ENCODE results near the gene PALD1. TPM values are rescaled to one million over a fixed set of nuclear protein-coding genes. Genes with fewer than 3 reads are reported as not detected.
A peak's percentile ranks its signal among the peaks of the same experiment; 100 is the strongest.

Gene PALD1
- polyA plus RNA-seq, 3 donors: 0.04 to 0.11 TPM; not detected in 1

DNA sequence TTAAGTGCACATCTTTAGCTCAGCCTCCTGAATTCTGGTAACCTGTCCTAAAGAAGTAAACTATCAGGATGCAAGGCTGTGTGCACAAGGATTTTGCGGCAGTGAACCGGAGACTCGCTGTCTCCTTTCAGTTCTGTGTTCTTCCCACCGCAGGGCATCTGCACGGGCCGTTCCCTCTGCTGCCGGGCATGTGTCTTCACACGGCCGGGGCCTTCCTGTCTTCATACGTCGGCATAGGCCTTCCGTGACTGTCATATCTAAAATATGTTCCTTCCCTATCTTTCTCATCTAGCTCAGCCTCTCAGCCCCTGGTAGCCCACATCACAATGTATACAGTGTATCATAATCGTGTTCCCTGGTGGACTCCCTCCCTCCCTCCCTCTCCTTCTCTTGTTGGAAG, 16.4 kb downstream of the PALD1 start:
- intact Hi-C loops (cut with micrococcal nuclease): no loop called here
- Histone ChIP-seq H3K79me2 (ENCODE audit: insufficient read depth, low read length) (no peaks in the 10 kb centered on the region), H3K4me1 (ENCODE audit: control insufficient read depth in 1 of 2, insufficient read depth in 2 of 2, low read length in 2 of 2) (peaks cover 29 to 34% of the 10 kb centered on the region in 2 donors), H4K20me1 (ENCODE audit: insufficient read depth, low read length) (no peaks in the 10 kb centered on the region), H3K36me3 (replicated peaks in 1 of 2; ENCODE audit: control insufficient read depth in 1 of 2, insufficient read depth in 2 of 2, low read length in 2 of 2) (no peaks in the 10 kb centered on the region), H3K4me3 (replicated peaks in 1 of 3; ENCODE audit: low read depth in 2 of 3, low read length in 3 of 3) (peak overlapping the region in 1 of 3 experiments; percentile 44), H3K4me2 (replicated peaks; ENCODE audit: extremely low read depth, low read length, poor library complexity, severe bottlenecking) (peak overlapping the region; percentile 60), H3K27me3 (ENCODE audit: control insufficient read depth in 2 of 2, insufficient read depth in 2 of 2, low read length in 2 of 2) (no peaks in the 10 kb centered on the region), H3K27ac (ENCODE audit: low read depth in 1 of 2, low read length in 2 of 2) (peak overlapping the region in 1 of 2 donors; percentile 62), H3K9me3 (replicated peaks in 1 of 2; ENCODE audit: control insufficient read depth in 1 of 2, insufficient read depth in 1 of 2, low read length in 2 of 2) (no peaks in the 10 kb centered on the region), H3K9ac (ENCODE audit: insufficient read depth, low read length, poor library complexity, severe bottlenecking) (peak overlapping the region; percentile 24), H2AFZ (ENCODE audit: insufficient read depth, low read depth, low read length, poor library complexity, severe bottlenecking) (peak overlapping the region; percentile 19)
- Mint-ChIP-seq H3K27me3 (ENCODE audit: low read depth in 3 of 3) (peaks cover 9 to 13% (median 10%) of the 10 kb centered on the region in 3 donors), H3K27ac (peak overlapping the region in 3 of 7 donors; percentile 16 to 74 (median 67)), H3K9me3 (peaks cover 0 to 3% (median 0%) of the 10 kb centered on the region in 7 donors), H3K36me3 (no peaks in the 10 kb centered on the region), H3K4me3 (peak overlapping the region; percentile 12 to 79), H3K4me1 (peaks cover 50% of the 10 kb centered on the region)
- TF ChIP-seq, protein P1, sequence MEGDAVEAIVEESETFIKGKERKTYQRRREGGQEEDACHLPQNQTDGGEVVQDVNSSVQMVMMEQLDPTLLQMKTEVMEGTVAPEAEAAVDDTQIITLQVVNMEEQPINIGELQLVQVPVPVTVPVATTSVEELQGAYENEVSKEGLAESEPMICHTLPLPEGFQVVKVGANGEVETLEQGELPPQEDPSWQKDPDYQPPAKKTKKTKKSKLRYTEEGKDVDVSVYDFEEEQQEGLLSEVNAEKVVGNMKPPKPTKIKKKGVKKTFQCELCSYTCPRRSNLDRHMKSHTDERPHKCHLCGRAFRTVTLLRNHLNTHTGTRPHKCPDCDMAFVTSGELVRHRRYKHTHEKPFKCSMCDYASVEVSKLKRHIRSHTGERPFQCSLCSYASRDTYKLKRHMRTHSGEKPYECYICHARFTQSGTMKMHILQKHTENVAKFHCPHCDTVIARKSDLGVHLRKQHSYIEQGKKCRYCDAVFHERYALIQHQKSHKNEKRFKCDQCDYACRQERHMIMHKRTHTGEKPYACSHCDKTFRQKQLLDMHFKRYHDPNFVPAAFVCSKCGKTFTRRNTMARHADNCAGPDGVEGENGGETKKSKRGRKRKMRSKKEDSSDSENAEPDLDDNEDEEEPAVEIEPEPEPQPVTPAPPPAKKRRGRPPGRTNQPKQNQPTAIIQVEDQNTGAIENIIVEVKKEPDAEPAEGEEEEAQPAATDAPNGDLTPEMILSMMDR (IDR thresholded peaks at IDR 0.05): no peak
- peak; percentile 60 to 61 (median 60) for DNase-seq
- WGBS (ENCODE audit: insufficient coverage): 4% methylated on average over 12 of the region's 13 CpGs

DNA sequence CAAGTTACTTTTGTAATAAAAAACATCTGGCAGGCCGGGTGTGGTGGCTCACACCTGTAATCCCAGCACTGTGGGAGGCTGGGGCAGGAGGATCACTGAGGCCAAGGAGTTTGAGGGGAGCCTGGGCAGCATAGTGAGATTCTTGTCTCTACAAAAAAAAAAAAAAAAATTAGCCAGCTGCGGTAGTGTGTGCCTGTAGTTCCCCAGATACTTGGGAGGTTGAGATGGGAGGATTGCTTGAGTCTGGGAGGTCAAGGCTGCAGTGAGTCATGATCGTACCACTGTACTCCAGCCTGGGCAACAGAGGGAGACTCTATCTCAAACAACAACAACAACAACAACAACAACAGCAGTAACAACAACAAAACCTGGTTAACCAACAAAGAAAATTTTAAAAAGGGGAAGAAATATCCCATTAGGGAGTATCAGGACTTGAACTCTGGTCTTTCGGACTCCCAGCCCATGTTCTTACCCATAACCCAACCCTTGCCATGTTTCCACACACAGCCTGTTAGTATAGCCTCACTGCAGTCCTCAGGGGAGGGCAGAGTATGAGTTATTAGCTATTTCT, 17.2 kb downstream of the PALD1 start:
- Histone ChIP-seq H3K9me3 (replicated peaks in 1 of 2; ENCODE audit: control insufficient read depth in 1 of 2, insufficient read depth in 1 of 2, low read length in 2 of 2) (no peaks in the 10 kb centered on the region), H3K36me3 (replicated peaks in 1 of 2; ENCODE audit: control insufficient read depth in 1 of 2, insufficient read depth in 2 of 2, low read length in 2 of 2) (no peaks in the 10 kb centered on the region), H3K9ac (ENCODE audit: insufficient read depth, low read length, poor library complexity, severe bottlenecking) (no peak overlapping the region), H3K4me3 (replicated peaks in 1 of 3; ENCODE audit: low read depth in 2 of 3, low read length in 3 of 3) (no peak overlapping the region), H2AFZ (ENCODE audit: insufficient read depth, low read depth, low read length, poor library complexity, severe bottlenecking) (no peak overlapping the region), H4K20me1 (ENCODE audit: insufficient read depth, low read length) (no peaks in the 10 kb centered on the region), H3K27me3 (ENCODE audit: control insufficient read depth in 2 of 2, insufficient read depth in 2 of 2, low read length in 2 of 2) (no peaks in the 10 kb centered on the region), H3K4me2 (replicated peaks; ENCODE audit: extremely low read depth, low read length, poor library complexity, severe bottlenecking) (no peak overlapping the region), H3K79me2 (ENCODE audit: insufficient read depth, low read length) (no peaks in the 10 kb centered on the region), H3K27ac (ENCODE audit: low read depth in 1 of 2, low read length in 2 of 2) (no peak overlapping the region), H3K4me1 (ENCODE audit: control insufficient read depth in 1 of 2, insufficient read depth in 2 of 2, low read length in 2 of 2) (peaks cover 36 to 42% of the 10 kb centered on the region in 2 donors)
- intact Hi-C loops (cut with micrococcal nuclease): no loop called here
- peaks cover 58% of the 10 kb centered on the region for H3K4me1 Mint-ChIP-seq
- peaks cover 0 to 3% (median 0%) of the 10 kb centered on the region in 7 donors for H3K9me3 Mint-ChIP-seq
- WGBS (ENCODE audit: insufficient coverage): no CpG with 5 or more reads among the region's 4 CpGs
- no peak for DNase-seq
- H3K4me3 Mint-ChIP-seq: no peak overlapping the region
- H3K27ac Mint-ChIP-seq: no peak overlapping the region
- no peaks in the 10 kb centered on the region for H3K36me3 Mint-ChIP-seq
- TF ChIP-seq, protein P1 (IDR thresholded peaks at IDR 0.05): no peak
- peaks cover 9 to 13% (median 11%) of the 10 kb centered on the region in 3 donors for H3K27me3 Mint-ChIP-seq (ENCODE audit: low read depth in 3 of 3)
